Upper lobe of right lung (tissue), 1 donor: ENCODE results near the gene AURKAIP1. TPM values are rescaled to one million over a fixed set of nuclear protein-coding genes. Genes with fewer than 3 reads are reported as not detected.

ENCODE experiments used
- ATAC-seq: fragments of 200-7000 bp; cut with Tn5 transposase; one replicate; pipeline ENCODE4 v1.9.1; 2020; ENCODE audit warnings: mild to moderate bottlenecking, moderate library complexity
- DNase-seq: peaks from one replicate; pipeline ENCODE4 v3.0.0-alpha.2; 2020
- H3K27ac ChIP-seq: fragments of 200-600 bp; one replicate; pipeline ENCODE4 v1.8.0; 2022
- H3K27me3 ChIP-seq: fragments of 200-600 bp; one replicate; pipeline ENCODE4 v1.8.0; 2022; ENCODE audit warnings: mild to moderate bottlenecking
- H3K36me3 ChIP-seq: fragments of 200-600 bp; one replicate; pipeline ENCODE4 v1.8.0; 2022
- H3K4me1 ChIP-seq: fragments of 200-600 bp; one replicate; pipeline ENCODE4 v1.8.0; 2022
- H3K4me3 ChIP-seq: fragments of 200-600 bp; one replicate; pipeline ENCODE4 v1.8.0; 2022; ENCODE audit warnings: mild to moderate bottlenecking
- H3K9me3 ChIP-seq: fragments of 200-600 bp; one replicate; pipeline ENCODE4 v1.8.0; 2022
- CTCF ChIP-seq: fragments of 200-600 bp; IDR thresholded peaks from one replicate; pipeline ENCODE4 v1.8.0; 2022; ENCODE audit warnings: antibody characterized with exemption
- intact Hi-C: fragments of 100-400 bp; cut with DNase I; formaldehyde crosslinking; loops from one replicate; pipeline ENCODE4 v1.11.0; 2022
- total RNA-seq: library from RNA; stranded (reverse); fragmentation: NEBNext Ultra II Directional; extraction: Animal tissue kit (Norgen Biotek cat#: 25700); gene quantifications from one replicate; pipeline ENCODE4 v1.2.1, GENCODE V29; 2021
- donor health status: DM: no; HTN: yes; CAD: no; lungs with severe emphysema.

The AURKAIP1 gene
- total RNA-seq, 1 donor from 2014 or later: 92.1 TPM

DNA sequence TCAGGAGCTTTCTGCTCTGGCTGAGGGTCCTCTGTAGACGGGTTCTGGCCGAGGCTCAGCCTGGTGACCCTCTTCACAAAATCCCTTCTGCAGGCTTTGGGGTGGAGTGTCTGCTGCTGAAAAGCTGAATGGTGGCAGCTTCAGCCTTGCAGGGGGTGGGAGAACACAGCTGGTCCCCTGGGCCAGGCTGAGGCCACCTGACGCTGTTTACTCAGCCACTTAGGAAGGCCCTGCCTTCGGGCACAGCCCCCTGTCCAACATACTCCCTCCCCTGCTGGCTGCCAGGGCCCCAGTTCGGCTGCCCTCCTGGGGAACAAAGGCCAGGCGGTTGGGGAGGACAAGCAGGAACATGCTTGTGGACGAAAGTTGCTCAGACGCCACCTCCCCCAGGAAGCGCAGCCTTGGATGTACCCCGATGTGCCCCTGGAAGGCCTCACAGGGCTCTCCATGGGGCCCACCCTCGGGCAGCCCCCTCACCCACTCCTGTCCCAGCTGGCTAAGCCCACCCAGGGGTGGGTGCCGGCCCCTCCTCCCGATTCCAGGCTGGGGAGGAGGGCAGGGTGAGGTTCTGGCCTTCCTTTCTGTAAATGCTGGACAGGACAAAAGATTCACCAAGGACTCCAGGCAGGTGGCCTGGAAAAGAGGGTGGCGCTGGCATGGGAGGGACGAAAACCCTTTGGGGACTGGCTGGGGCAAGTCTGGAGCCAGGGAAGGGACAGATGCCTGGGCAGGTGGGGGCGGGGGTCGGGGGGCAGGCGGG lies 46.3 kb upstream of the AURKAIP1 start, which contains the start of gene ANKRD65:
Gene ANKRD65 (minus strand): TSS at position 130 of the 760 bp plus-strand sequence. CDS start 271 bp downstream, outside the sequence.
- Histone ChIP-seq H3K36me3 (no peaks in the 10 kb centered on the region), H3K27ac (peak within 1 kb of the TSS; percentile 81), H3K4me3 (peak within 1 kb of the TSS; percentile 47), H3K27me3 (no peaks in the 10 kb centered on the region), H3K4me1 (no peaks in the 10 kb centered on the region), H3K9me3 (no peaks in the 10 kb centered on the region)
- intact Hi-C loops: no loop called here
- peak; percentile 88 for ATAC-seq
- TF ChIP-seq CTCF: no peak
- DNase-seq: peak; percentile 84

GRCh38 chr1:1420654-1421141 lies 45.7 kb upstream of the AURKAIP1 start:
- Histone ChIP-seq H3K4me1 (no peaks in the 10 kb centered on the region), H3K27ac (peak overlapping the region; percentile 81), H3K4me3 (peak overlapping the region; percentile 47), H3K27me3 (no peaks in the 10 kb centered on the region), H3K36me3 (no peaks in the 10 kb centered on the region), H3K9me3 (no peaks in the 10 kb centered on the region)
- ATAC-seq: peak; percentile 33
- intact Hi-C loops: no loop called here
- DNase-seq: no peak
- TF ChIP-seq CTCF: no peak

GRCh38 chr1:1419813-1420653 lies 45.0 kb upstream of the AURKAIP1 start:
- Histone ChIP-seq H3K27me3 (no peaks in the 10 kb centered on the region), H3K4me1 (no peaks in the 10 kb centered on the region), H3K36me3 (no peaks in the 10 kb centered on the region), H3K9me3 (no peaks in the 10 kb centered on the region), H3K27ac (peak overlapping the region; percentile 81), H3K4me3 (peak overlapping the region; percentile 48)
- TF ChIP-seq CTCF: no peak
- intact Hi-C loops: no loop called here
- DNase-seq (peak; percentile 73), ATAC-seq (peak; percentile 64)

DNA sequence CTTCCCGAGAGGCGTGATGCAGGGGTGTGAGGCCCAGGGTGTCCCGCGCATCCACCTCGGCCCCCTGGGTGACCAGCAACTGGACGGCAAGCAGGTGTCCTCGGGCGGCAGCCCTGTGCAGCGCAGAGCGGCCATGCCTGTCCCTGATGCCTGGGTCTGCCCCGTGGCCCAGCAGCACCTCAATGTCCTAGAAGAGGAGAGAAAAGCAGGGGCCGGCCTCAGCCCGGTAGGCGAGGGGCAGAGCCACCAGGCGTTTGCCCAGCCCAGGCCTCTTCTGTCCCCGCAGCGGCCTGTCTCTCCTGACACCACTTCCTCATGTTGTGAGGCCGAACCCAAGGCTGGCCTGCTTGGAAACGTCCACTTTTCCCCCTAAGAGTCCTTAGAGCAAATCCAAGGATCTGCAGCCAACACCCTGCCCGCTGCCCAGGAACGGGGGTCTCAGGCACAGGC lies 44.4 kb upstream of the AURKAIP1 start:
- ATAC-seq: peak; percentile 25

More for the DNA sequence above, 44.4 kb upstream of the AURKAIP1 start:
- Histone ChIP-seq H3K9me3 (no peaks in the 10 kb centered on the region), H3K27ac (peak overlapping the region; percentile 68), H3K27me3 (no peaks in the 10 kb centered on the region), H3K36me3 (no peaks in the 10 kb centered on the region), H3K4me3 (peak overlapping the region; percentile 48), H3K4me1 (no peaks in the 10 kb centered on the region)
- TF ChIP-seq CTCF: no peak
- no peak for DNase-seq
- intact Hi-C loops: no loop called here
